DMS53 (cell line): Measurements from ENCODE around the gene EOMES.

ENCODE experiments used
- DNase-seq: peaks from one replicate; lab custom pipeline; 2025; lab: John Stamatoyannopoulos, UW

The EOMES gene

GRCh38 chr3:27681249-27681748 lies 40.8 kb downstream of the EOMES start:
- no peak for DNase-seq

DNA sequence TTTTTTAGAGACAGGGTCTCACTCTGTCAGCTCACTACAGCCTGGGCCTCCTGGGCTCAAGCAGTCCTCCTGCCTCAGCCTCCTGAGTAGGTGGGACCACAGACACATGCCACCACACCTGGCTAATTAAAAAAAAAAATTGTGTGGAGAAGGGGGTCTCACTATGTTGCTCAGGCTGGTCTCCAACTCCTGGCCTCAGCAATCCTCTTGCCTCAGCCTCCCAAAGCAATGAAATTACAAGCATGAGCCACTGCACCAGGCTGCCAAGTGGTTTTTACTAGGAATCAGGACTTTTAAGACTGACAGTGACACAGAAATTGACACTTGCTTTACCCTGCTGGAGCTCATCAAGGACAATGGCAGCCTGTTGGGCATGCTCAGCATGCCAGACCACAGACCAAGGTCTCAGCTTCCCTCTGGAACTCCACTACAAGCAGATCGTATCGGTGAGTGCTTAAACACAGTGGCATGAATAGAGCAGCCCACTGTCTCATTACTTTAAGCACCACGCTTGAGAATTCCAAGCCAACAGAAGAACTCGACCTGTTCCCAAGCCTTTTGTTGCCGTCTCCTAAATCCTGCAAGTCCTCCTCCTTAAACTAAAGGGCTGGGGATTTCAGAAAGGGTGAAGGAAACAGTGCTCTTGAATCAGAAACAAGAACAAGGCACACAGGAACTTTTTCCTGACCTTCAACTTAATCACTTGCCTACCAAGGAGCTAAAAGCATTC lies 41.4 kb downstream of the EOMES start:
- no peak for DNase-seq

- no peak for DNase-seq
Observed at GRCh38 chr3:27679691-27680090, 42.4 kb downstream of the EOMES start.

GRCh38 chr3:27678234-27678633 lies 43.9 kb downstream of the EOMES start:
- no peak for DNase-seq

DNA sequence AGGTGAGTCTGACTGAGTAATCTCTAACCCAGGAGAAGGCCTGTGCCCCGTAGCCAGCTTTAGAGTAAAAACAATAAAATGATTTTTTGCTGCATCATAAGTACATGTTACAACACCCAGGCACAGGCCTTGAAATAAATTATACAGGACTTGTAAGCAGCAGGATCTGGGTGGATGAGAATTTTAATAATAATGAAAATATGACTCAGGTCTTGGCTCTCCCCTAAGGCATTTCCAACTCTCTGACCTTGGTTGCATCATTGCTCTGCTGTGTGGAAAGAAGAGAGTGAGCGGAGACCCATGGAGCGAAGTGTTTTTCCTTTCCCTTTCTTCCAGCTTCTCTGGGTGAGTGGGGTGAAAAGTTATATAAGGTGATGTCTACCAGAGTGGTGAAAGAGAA lies 44.6 kb downstream of the EOMES start:
- DNase-seq: no peak

DNA sequence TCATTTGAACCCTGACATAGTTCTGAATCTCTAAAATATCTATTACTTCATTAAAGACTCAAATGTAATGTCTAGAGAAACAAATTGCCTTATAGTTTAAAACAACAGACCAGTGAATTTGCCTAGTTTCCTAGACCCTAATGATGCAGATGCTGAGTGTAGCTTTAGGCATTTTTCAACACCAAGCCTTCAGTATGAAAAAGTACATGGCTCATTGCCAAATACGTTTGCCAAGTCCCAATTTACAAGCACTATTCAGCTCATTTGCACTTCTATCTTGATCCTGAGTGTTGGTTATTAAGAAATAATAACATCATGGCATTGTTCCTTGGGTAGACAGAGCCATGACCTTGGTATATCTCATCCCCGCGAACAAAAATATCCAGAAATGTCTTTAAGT lies 46.8 kb downstream of the EOMES start:
- DNase-seq: no peak

DNA sequence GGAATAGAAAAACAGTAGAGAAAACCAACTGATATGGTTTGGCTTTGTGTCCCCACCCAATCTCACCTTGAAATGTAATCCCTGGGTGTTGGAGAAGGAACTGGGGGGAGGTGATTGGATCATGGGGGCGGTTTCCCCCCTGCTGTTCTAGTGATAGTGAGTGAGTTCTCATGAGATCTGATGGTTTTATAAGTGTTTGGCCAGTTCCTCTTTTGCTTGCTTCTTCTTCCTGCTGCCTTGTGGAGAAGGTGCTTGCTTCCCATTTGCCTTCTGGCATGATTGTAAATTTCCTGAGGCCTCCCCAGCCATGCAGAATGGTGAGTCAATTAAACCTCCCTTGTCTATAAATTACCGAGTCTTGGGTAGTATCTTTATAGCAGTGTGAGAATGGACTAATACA lies 48.4 kb downstream of the EOMES start:
- DNase-seq: no peak

DNA sequence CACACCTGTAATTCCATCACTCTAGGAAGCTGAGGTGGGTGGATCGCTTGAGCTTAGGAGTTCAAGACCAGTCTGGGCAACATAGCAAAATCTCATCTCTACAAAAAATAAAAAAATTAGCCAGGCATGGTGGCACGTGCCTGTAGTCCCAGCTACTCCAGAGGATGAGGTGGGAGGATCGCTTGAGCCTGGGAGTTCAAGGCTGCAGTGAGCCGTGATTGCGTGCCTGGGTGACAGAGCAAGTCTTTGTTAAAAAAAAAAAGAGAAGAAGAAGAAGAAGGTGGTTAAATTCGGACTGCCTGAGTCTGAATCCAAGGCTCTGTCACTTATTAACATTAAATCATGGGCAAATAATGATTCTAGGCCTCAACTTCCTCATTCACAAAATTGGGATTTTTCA lies 51.0 kb downstream of the EOMES start:
- DNase-seq: no peak

- no peak for DNase-seq
Observed at GRCh38 chr3:27670619-27671018, 51.5 kb downstream of the EOMES start.

- no peak for DNase-seq
Observed at GRCh38 chr3:27669591-27669990, 52.5 kb downstream of the EOMES start.

GRCh38 chr3:27667751-27668150 lies 54.4 kb downstream of the EOMES start:
- DNase-seq: no peak

DNA sequence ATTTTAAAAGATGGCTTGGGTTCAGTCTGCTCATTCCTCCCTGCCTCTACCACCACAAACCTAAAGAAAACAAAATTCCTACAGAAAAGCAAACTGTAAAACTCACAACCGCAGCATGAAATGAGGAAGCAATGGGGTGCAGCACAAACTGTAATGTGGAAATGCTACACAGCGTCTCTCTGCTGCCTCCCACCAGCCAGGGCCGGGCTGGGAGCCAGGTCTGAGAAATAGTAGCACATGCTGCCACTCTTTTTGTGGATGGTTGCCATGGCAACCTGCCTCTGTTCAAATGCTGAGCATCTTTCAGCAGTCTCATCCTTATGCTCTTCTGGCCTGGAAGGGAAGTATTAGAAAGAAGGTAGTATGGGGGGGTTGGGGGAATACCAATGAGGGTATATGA lies 55.4 kb downstream of the EOMES start:
- peak; percentile 31 for DNase-seq

DNA sequence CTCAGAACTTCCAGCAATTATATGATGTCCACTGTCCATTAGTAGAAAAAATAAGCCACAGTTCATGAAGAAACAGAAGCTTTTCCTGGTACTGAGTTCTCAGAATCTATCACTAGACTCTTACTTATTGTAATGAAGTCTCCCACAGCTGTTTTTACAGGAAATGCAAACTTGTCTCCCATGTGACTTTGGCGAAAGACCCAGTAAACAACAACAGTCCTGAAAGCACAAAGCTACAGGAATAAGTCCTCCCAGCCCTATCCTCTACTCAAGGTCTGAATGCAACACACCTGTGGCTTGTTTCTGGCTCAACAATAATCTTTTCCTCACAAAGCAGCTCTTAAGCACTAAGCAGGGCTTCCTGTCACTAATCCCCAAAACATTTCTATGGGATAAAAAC lies 55.9 kb downstream of the EOMES start:
- DNase-seq: no peak
